ENCODE data around the gene PHYKPL.

GRCh38 chr5:178244576-178244975 is 12.0 kb upstream of the PHYKPL start:
- no peak for TF ChIP-seq EZH2 (IDR thresholded peaks at IDR 0.05; ENCODE audit: borderline replicate concordance, low read depth, low read length, severe bottlenecking)
- TF ChIP-seq, protein P1, sequence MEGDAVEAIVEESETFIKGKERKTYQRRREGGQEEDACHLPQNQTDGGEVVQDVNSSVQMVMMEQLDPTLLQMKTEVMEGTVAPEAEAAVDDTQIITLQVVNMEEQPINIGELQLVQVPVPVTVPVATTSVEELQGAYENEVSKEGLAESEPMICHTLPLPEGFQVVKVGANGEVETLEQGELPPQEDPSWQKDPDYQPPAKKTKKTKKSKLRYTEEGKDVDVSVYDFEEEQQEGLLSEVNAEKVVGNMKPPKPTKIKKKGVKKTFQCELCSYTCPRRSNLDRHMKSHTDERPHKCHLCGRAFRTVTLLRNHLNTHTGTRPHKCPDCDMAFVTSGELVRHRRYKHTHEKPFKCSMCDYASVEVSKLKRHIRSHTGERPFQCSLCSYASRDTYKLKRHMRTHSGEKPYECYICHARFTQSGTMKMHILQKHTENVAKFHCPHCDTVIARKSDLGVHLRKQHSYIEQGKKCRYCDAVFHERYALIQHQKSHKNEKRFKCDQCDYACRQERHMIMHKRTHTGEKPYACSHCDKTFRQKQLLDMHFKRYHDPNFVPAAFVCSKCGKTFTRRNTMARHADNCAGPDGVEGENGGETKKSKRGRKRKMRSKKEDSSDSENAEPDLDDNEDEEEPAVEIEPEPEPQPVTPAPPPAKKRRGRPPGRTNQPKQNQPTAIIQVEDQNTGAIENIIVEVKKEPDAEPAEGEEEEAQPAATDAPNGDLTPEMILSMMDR (IDR thresholded peaks at IDR 0.05; ENCODE audit: borderline replicate concordance, extremely low read depth, low read length, poor library complexity, severe bottlenecking): no peak
